NCI-H1694 treated with DMSO at 0.1 percent for 48 hours (cell line): ENCODE results near the gene TTLL8.
"Not testable (repeated sequence)": the region's sequence is repeated elsewhere in the genome, so short reads cannot be mapped to it uniquely, and the experiment has no call there.

Source experiments
- DNase-seq: peaks from one replicate; lab custom pipeline; 2025; lab: John Stamatoyannopoulos, UW

The TTLL8 gene

DNA sequence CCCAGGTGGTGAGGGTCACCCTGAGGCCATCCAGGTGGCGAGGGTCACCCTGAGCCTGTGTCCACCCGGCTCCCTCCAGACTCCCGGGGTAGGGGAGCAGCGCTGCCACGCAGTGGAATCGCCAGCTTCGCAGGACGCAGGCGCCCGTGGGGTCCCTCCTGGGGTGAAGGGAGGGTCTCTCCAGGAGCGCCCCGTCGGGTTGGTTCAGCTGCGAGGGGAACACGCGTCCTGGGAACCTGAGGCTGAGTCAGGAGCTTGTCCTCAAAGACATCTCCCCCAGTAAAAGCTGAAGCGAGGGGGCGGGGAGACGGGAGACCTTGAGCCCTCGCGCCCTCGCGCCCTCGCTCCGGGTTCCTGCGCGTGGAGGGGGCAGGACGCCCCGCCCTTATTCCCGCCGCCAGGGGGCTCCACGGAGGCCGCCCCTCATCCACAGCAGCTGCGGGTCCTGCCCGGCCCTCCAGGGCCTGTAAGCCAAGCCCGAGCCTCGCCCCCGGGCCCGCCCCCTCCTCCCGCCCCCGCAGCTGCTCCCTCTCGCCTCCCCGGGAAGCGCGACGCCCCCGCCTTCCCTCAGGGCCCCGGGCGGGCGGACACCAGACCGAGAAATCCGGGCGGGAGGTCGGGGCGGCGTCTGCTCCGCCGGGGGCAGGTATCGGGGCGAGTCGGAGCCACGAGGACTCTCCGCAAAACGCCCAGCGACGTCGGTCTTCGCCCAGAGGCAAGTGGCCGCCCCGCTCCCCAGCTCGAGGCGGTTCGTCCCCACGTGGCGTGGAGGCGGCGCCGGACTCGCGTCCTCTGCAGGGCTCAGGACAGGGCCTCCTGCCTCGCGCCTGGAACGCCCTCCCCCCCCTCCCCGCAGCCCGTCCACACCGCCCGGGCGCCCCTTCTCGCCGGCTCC lies 74.7 kb downstream of the TTLL8 start:
- DNase-seq: no peak

- DNase-seq: not testable (repeated sequence)
Observed at GRCh38 chr22:49981799-49982198, 76.3 kb downstream of the TTLL8 start.

- DNase-seq: peak; percentile 14
Observed at GRCh38 chr22:49979587-49980264, 78.4 kb downstream of the TTLL8 start.

DNA sequence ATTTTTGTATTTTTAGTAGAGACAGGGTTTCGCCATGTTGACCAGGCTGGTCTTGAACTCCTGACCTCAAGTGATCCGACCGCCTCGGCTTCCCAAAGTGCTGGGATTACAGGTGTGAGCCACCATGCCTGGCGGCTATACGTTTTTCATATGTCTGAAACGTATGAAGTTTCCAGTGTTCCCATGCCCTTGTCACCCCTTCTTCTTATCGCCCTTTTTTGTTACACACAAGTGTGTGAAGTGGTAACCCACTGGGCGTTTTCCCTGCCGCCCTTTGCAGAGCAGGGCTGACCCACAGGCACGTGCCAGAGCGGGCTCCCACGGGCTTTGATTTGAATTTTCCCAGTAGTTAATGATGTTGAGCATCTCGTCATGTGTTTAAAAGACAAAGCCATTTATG lies 80.5 kb downstream of the TTLL8 start:
- no peak for DNase-seq

- DNase-seq: no peak
Observed at GRCh38 chr22:49976439-49977175, 81.5 kb downstream of the TTLL8 start.

GRCh38 chr22:49975543-49976389 lies 82.3 kb downstream of the TTLL8 start:
- no peak for DNase-seq

DNA sequence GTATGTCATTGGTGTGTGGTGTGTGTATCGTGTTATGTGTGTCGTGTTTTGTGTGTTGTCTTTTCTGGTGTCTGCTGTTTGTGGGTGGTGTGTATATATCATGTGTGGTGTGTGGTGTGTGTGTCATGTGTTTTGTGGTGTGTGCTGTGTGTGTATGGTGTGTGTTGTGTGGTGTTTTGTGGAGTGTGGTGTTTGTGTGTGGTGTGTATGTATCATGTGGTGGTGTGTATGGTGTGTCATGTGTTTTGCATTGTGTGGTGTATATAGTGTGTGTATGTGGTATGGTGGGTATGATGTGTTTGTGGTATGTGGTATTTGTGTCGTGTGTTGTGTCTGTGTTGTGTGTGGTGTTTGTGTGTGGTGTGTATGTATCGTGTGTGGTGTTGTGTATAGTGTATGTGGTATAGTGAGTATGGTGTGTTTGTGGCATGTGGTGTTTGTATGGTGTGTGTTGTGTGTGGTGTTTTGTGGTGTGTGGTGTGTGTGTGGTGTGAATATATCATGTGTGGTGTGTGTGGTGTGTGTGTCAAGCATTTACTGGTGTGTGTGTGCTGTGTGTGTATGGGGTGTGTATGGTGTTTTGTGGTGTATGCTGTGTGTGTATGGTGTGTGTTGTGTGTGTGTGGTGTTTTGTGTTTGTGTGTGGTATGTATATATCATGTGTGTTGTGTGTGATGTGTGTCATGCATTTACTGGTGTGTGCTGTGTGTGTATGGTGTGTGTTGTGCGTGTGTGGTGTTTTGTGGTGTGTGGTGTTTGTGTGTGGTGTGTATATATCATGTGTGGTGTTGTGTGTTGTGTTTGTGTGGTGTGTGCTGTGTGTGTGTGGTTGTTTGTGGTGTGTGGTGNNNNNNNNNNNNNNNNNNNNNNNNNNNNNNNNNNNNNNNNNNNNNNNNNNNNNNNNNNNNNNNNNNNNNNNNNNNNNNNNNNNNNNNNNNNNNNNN lies 84.8 kb downstream of the TTLL8 start:
- DNase-seq: no peak

DNA sequence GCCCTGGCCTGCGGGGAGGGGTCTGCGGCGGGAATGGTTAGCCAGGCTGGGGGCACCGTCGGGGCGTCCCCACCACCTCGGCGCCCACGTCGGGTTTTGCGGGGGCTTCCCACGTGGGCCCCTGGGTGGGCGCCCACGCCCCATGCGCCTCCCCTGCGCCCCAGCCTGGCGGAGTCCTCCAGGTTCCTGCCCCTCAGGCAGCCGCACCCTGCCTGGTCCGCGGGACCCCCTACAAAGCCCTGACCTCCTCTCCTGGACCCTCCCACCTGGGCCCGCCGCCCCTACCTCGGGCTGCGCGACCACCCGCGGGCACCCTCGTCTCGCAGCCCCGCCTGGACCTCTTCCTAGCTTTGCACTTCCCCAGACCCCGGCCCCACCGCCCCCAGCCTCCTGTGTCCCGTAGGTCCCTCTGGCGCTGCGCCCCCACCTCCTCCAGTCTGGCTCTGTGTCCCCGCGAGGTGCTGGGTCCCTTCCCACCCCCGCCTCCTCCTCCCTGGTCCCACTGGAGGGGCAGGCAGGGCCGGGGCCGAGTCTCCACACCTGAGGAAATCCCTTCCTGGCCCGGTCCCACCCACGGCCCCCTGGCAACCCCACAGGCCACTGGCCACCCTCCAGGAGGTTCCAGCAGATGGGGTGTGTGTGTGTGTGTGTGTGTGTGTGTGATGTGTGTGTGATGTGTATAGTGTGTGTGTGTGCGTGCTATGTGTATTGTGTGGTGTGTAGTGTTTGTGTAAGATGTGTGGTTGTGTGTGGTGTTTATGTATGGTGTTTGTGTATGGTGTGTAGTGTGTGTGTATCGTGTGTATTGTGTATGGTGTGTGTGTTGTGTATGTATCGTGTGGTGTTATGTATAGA lies 85.7 kb downstream of the TTLL8 start:
- DNase-seq: no peak

DNA sequence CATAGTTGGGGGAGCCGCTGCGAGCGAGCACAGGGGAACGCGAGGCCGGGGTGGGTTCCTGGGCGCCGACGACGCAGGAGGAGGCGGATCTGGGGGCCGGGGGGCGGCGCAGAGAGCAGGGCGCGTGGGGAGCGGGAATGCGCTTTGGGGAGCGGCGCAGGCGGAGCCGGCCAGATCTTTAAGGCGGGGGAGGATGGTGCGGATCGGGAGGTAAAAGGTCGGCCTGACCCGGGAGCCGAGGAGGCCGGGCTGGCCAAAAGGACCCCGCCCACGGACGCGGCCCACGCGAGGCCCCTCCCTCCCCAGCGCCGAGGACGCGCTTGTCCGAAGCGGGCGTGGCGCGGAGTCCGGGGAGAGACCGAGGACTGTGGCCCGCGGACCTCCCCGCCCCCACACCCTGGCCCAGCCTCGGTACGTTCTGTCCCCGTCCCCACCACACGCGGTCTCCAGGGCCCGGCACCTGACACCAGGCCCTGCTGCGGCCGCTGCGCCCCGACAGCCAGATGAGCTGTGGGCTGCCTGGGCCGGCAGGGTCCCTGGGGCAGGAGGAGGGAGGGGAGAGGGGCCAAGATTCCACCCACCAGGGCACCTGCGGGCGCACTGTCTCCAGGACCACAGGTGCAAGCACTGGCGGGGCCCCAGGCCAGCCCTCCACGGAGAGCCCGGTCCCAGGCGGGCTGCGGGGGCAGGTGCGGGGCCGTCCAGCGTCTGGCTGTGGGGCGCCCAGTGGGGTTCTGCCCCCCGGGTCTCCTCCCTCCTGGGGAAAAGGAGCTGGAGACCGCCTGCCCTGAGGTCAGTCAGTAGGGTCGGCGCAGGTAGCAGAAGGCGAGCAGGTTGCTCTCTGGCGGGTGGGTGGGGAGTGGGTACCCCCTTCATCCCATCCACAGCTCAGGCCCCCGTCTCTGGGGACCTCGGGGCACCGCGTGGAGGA lies 86.6 kb downstream of the TTLL8 start:
- DNase-seq: no peak

DNA sequence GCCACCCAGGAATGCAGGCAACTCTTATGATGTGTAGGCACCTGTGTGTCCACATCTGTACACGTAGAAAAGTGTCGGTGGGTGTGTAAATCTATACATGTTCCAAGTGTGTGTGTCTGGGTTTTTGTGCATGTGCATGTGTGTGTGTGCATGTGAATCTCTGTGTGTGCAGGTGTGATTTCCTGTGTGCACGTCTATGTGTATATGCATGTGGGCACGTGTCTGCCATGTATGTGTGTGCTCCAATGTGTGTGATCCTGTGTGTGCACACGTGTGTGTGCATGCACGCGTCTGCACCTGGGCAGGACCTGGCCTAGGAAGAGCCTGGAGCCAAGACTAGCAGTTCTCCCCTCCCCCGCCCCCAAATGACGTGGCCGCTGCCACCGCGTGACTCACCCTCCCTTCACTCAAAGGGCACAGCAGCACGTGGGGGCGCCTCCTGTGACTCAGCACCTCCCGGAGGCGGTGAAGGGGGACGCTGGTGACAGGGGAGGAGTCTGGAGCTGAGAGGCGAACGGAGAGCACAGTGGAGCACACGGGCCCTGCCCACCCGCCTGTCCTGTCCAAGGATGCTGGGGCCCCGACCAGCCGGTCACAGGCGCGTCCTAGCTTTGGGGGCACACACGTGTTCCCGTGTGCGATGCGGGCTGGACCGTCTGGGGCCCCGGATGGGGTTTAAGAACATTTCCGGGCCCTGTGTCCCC lies 87.4 kb downstream of the TTLL8 start:
- peak; percentile 79 for DNase-seq

GRCh38 chr22:49969751-49970527 lies 88.2 kb downstream of the TTLL8 start:
- DNase-seq: no peak

GRCh38 chr22:49968831-49969661 lies 89.1 kb downstream of the TTLL8 start:
- DNase-seq: no peak
